GM12892 (cell line): ENCODE data around the gene FUS.

Experiments
- POLR2AphosphoS5 ChIP-seq: IDR thresholded peaks from 2 replicates; pipeline ENCODE4 v1.6.1; 2011; ENCODE audit warnings: low read depth, low read length, control low read depth
- TAF1 ChIP-seq: IDR thresholded peaks from 2 replicates; pipeline ENCODE4 v1.6.1; 2011; ENCODE audit warnings: low read depth, mild to moderate bottlenecking, control low read depth, low read length, borderline replicate concordance

- TF ChIP-seq POLR2AphosphoS5 (no peak), TAF1 (no peak)
These were observed 43.1 kb downstream of the FUS start for GRCh38 chr16:31223044-31223443.
